Measurements from ENCODE around the gene SORBS2.
"Not testable (repeated sequence)": the region's sequence is repeated elsewhere in the genome, so short reads cannot be mapped to it uniquely, and the experiment has no call there.

The SORBS2 gene

GRCh38 chr4:185811509-185812364 lies at the start of gene SORBS2:
Gene SORBS2 (minus strand): TSS chr4:185812194. CDS start chr4:185690571, 121,623 bp downstream.
- DNase-seq, result no peak

GRCh38 chr4:185859111-185859510 lies 47.1 kb upstream of the SORBS2 start:
- no peak for DNase-seq

DNA sequence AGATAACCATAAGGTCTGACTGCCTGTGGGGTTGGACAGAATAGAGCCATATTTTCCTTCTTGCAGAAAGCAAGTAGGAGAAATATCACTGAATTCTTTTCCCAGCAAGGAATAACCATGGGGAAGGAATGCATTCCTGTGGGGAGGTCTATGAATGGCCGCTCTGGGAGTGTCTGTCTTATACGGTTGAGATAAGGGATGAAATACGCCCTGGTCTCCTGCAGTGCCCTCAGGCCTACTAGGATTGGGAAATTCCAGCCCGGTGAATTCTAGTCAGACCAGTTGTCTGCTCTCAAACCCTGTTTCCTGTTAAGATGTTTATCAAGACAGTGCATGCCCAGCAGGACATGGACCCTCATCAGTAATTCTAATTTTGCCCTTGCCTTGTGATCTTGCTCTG lies 45.6 kb upstream of the SORBS2 start:
- DNase-seq, result not testable (repeated sequence)

GRCh38 chr4:185853841-185854240 lies 41.8 kb upstream of the SORBS2 start:
- no peak for DNase-seq

DNA sequence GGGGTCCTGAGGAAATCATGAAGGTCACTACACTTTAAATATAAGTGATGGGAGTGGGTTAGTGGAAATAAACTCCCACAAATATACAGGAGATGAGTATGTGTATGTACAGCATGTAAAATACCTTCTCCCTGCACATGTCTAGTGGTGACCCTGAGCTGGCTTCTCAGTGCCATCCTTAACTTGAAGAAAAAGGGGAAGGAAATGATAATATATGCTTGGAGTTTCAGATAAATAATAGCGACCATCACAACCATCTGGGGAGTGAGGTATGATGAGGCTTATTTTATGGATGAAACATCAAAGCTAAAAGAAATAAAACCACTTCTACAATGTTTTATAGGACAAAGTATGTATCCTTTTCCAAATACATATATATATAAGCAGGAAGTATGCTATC lies 41.0 kb upstream of the SORBS2 start:
- no peak for DNase-seq

GRCh38 chr4:185849664-185850550 lies 37.9 kb upstream of the SORBS2 start:
- DNase-seq, result no peak

DNA sequence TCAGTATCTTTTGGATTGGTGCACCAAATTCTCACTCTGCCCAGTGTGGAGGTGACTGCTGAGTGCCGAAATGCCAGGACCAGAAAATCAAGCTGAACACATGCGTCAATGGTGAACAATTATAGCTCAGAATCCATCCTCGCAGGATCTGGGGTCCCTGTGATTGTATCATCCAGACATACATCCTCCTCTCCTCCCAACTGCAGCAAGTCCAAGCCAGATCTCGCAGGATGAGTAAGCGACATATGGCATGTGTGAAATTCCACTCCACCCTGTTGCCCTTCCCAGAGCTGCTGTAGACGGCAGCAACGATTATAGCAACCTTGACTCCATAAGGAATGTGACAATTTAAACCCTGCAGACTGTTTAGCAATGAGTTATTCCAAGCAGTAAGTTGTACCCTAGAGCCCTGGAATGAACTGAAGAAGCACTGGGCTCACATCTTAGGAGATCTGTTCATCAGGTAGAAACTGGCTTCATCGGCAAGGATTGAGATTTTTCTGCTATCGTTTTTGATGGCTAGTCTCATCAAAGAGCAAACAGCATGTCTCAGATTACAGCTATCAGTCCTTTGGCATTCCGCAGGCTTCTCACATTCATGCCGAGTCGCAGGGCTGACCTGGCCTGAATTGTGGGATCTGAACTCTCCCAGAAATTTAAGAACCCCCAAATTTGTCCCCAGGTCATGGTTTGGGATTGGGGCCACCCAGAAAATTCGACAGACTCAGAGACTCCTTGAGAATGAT lies 35.5 kb upstream of the SORBS2 start:
- no peak for DNase-seq

- DNase-seq, result no peak
Observed at GRCh38 chr4:185846505-185847150, 34.6 kb upstream of the SORBS2 start.

DNA sequence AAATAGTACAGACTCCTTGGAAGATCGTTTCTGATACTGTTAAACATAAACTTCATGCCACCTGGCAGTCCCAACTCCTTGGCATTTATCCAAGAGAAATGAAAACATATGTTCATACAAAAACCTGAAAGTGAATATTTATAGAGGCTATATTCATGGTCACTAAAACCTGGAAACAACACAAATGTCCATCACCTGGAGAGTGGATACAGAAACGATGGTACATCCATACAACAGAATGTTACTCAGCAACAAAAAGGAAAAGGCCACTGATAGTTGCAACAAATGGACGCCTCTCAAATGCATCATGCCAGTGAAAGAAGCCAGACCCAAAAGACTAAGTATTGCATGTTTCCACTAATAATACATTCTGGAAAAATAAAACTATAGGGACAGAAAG lies 34.0 kb upstream of the SORBS2 start:
- no peak for DNase-seq

GRCh38 chr4:185841451-185841850 lies 29.5 kb upstream of the SORBS2 start:
- no peak for DNase-seq

GRCh38 chr4:185840953-185841352 lies 29.0 kb upstream of the SORBS2 start:
- DNase-seq, result no peak

- no peak for DNase-seq
Observed at GRCh38 chr4:185840201-185840600, 28.2 kb upstream of the SORBS2 start.

GRCh38 chr4:185839770-185840169 lies 27.8 kb upstream of the SORBS2 start:
- no peak for DNase-seq

GRCh38 chr4:185839194-185839712 lies 27.3 kb upstream of the SORBS2 start:
- DNase-seq, result no peak

- no peak for DNase-seq
Observed at GRCh38 chr4:185838514-185839193, 26.7 kb upstream of the SORBS2 start.

GRCh38 chr4:185838104-185838452 lies 26.1 kb upstream of the SORBS2 start:
- DNase-seq, result no peak

GRCh38 chr4:185837415-185838103 lies 25.6 kb upstream of the SORBS2 start:
- DNase-seq, result no peak

GRCh38 chr4:185836241-185837084 lies 24.5 kb upstream of the SORBS2 start:
- no peak for DNase-seq

DNA sequence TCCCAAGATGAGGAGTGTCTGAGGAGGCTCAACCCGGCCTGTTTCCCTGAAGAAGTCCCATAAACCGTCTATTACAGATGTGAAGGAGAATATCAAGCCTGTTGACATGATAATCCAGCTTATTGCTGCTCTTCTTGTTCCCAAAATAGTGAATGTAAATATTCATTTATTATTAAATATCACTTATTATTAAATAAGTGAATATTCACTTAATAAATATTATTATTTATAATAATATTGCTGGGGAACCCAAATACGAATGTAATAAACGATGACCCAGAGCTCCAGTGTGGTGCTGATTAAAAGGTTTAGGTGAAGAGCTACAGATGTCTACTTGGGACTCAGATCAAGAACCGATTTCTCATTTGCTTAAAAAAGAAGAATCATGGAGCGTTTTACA lies 23.8 kb upstream of the SORBS2 start:
- no peak for DNase-seq

DNA sequence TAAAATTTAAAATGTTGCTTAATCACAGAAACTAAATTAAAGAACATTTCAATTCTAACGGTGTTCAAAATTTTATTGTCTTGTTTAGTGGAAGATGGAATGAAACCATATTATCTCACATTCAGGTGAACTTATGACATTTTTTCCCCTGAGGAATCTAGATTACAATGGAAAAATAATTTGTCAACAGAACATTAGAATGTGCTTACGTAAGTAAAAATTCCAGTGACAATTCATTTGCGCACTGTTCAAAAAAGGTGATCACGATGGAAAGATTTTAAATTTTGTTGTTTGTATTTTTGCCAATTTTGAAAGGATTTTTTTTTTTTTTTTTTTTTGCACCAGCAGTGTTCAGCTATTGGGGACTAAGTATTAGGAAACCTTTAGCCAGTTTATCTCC lies 23.3 kb upstream of the SORBS2 start:
- DNase-seq, result no peak
